ENCODE measurements around the gene CCDC136.

CCDC136 gene

DNA sequence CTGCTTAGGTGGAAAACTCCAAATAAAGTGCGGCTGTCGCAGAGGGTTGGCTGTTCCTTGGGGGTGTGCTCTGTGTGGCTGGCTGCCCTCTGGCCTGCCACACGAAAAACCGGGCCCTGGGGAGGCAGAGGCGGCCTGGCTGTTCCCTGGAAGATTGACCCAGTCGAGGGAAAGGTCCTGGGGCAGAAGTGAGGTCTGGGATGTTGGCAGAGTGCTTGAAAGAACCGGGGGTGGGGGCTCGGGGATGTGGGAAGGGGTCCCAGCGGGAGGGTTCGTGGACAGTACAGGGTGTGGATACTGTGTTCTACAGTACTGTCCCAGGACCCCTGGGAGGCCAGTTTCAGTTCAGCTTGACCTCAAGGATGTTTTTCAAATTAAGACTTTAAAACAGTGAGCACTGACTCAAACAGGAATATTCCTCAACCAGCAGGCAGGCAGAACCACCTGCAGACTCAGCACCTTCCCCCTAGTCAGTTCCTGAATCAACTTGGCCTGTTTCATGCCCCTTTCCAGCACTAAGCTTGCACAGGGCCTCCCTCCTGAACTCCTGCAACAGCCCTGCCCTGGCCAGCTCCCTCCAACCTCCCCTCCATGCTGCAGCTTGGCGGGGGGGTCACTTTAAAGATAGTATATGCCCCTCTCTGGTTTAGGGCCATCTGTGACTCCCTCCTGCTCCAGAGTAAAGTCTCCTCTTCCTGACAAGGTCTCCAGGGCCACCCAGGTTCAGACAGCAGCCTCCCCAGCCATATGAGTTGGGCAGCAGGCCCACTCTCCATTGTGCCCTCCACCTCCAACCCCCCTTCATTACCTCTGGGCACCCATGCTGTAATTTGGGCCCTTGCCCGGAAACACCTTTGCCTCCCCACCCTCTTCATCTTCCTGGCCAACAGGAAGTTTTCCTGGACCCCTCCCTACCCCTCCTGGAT lies 67.7 kb downstream of the CCDC136 start:
- no peak overlapping the region for H3K27ac ChIP-seq (ENCODE audit: low read depth, low read length)

GRCh38 chr7:128860158-128861073 lies 68.6 kb downstream of the CCDC136 start:
- peaks cover 26% of the 10 kb centered on the region for H3K36me3 ChIP-seq (ENCODE audit: control insufficient read depth, insufficient read depth, low read length)
- no peaks in the 10 kb centered on the region for H3K9me3 ChIP-seq (ENCODE audit: control insufficient read depth, insufficient read depth, low read depth, low read length)
- no peak overlapping the region for H3K4me3 ChIP-seq (ENCODE audit: low read depth, low read length)
- H3K9ac ChIP-seq (ENCODE audit: low read length): no peak overlapping the region
- no peaks in the 10 kb centered on the region for H3K27me3 ChIP-seq (ENCODE audit: control insufficient read depth, insufficient read depth, low read length)
- H3K27ac ChIP-seq (ENCODE audit: low read depth, low read length): no peak overlapping the region
- peaks cover 8% of the 10 kb centered on the region for H3K4me1 ChIP-seq (ENCODE audit: control insufficient read depth, insufficient read depth, low read length)

More for the DNA sequence above, 67.7 kb downstream of the CCDC136 start:
- Histone ChIP-seq H3K4me3 (ENCODE audit: low read depth, low read length) (no peak overlapping the region), H3K9me3 (ENCODE audit: control insufficient read depth, insufficient read depth, low read depth, low read length) (no peaks in the 10 kb centered on the region), H3K9ac (ENCODE audit: low read length) (no peak overlapping the region), H3K36me3 (ENCODE audit: control insufficient read depth, insufficient read depth, low read length) (peaks cover 29% of the 10 kb centered on the region), H3K27me3 (ENCODE audit: control insufficient read depth, insufficient read depth, low read length) (no peaks in the 10 kb centered on the region), H3K4me1 (ENCODE audit: control insufficient read depth, insufficient read depth, low read length) (peaks cover 8% of the 10 kb centered on the region)

- H3K27me3 ChIP-seq (ENCODE audit: control insufficient read depth, insufficient read depth, low read length): 0 out of 2 replicates have a peak, but pooled peaks cover 2% of the 10 kb centered on the region
- no peak overlapping the region for H3K27ac ChIP-seq (ENCODE audit: low read depth, low read length)
- peaks cover 16% of the 10 kb centered on the region for H3K36me3 ChIP-seq (ENCODE audit: control insufficient read depth, insufficient read depth, low read length)
- peak overlapping the region; percentile 83 for H3K4me3 ChIP-seq (ENCODE audit: low read depth, low read length)
- H3K4me1 ChIP-seq (ENCODE audit: control insufficient read depth, insufficient read depth, low read length): peaks cover 8% of the 10 kb centered on the region
- H3K9me3 ChIP-seq (ENCODE audit: control insufficient read depth, insufficient read depth, low read depth, low read length): no peaks in the 10 kb centered on the region
- H3K9ac ChIP-seq (ENCODE audit: low read length): peak overlapping the region; percentile 5
These were observed 70.3 kb downstream of the CCDC136 start for GRCh38 chr7:128861957-128862570.

- H3K4me3 ChIP-seq (ENCODE audit: low read depth, low read length): peak within 1 kb of the TSS; percentile 83
- peaks cover 6% of the 10 kb centered on the region for H3K27me3 ChIP-seq (ENCODE audit: control insufficient read depth, insufficient read depth, low read length)
- no peak within 1 kb of the TSS for H3K27ac ChIP-seq (ENCODE audit: low read depth, low read length)
- H3K36me3 ChIP-seq (ENCODE audit: control insufficient read depth, insufficient read depth, low read length): peaks cover 13% of the 10 kb centered on the region
- peak within 1 kb of the TSS; percentile 82 for H3K9ac ChIP-seq (ENCODE audit: low read length)
- no peaks in the 10 kb centered on the region for H3K9me3 ChIP-seq (ENCODE audit: control insufficient read depth, insufficient read depth, low read depth, low read length)
- H3K4me1 ChIP-seq (ENCODE audit: control insufficient read depth, insufficient read depth, low read length): peaks cover 10% of the 10 kb centered on the region
These were observed 71.0 kb downstream of the CCDC136 start, which contains the start of gene ATP6V1F for GRCh38 chr7:128862571-128863432. ATP6V1F (plus strand) TSS chr7:128862856; CDS start chr7:128862905, 49 bp downstream.

GRCh38 chr7:128863433-128863989 lies 71.7 kb downstream of the CCDC136 start:
- H3K27me3 ChIP-seq (ENCODE audit: control insufficient read depth, insufficient read depth, low read length): peaks cover 13% of the 10 kb centered on the region
- no peaks in the 10 kb centered on the region for H3K9me3 ChIP-seq (ENCODE audit: control insufficient read depth, insufficient read depth, low read depth, low read length)
- peaks cover 13% of the 10 kb centered on the region for H3K36me3 ChIP-seq (ENCODE audit: control insufficient read depth, insufficient read depth, low read length)
- peak overlapping the region; percentile 83 for H3K4me3 ChIP-seq (ENCODE audit: low read depth, low read length)
- H3K4me1 ChIP-seq (ENCODE audit: control insufficient read depth, insufficient read depth, low read length): peaks cover 17% of the 10 kb centered on the region
- H3K9ac ChIP-seq (ENCODE audit: low read length): peak overlapping the region; percentile 82
- H3K27ac ChIP-seq (ENCODE audit: low read depth, low read length): no peak overlapping the region

GRCh38 chr7:128865303-128865702 lies 73.5 kb downstream of the CCDC136 start:
- H3K9me3 ChIP-seq (ENCODE audit: control insufficient read depth, insufficient read depth, low read depth, low read length): no peaks in the 10 kb centered on the region
- peaks cover 13% of the 10 kb centered on the region for H3K36me3 ChIP-seq (ENCODE audit: control insufficient read depth, insufficient read depth, low read length)
- H3K4me1 ChIP-seq (ENCODE audit: control insufficient read depth, insufficient read depth, low read length): peaks cover 25% of the 10 kb centered on the region
- no peak overlapping the region for H3K9ac ChIP-seq (ENCODE audit: low read length)
- H3K27ac ChIP-seq (ENCODE audit: low read depth, low read length): no peak overlapping the region
- no peak overlapping the region for H3K4me3 ChIP-seq (ENCODE audit: low read depth, low read length)
- H3K27me3 ChIP-seq (ENCODE audit: control insufficient read depth, insufficient read depth, low read length): peaks cover 31% of the 10 kb centered on the region

DNA sequence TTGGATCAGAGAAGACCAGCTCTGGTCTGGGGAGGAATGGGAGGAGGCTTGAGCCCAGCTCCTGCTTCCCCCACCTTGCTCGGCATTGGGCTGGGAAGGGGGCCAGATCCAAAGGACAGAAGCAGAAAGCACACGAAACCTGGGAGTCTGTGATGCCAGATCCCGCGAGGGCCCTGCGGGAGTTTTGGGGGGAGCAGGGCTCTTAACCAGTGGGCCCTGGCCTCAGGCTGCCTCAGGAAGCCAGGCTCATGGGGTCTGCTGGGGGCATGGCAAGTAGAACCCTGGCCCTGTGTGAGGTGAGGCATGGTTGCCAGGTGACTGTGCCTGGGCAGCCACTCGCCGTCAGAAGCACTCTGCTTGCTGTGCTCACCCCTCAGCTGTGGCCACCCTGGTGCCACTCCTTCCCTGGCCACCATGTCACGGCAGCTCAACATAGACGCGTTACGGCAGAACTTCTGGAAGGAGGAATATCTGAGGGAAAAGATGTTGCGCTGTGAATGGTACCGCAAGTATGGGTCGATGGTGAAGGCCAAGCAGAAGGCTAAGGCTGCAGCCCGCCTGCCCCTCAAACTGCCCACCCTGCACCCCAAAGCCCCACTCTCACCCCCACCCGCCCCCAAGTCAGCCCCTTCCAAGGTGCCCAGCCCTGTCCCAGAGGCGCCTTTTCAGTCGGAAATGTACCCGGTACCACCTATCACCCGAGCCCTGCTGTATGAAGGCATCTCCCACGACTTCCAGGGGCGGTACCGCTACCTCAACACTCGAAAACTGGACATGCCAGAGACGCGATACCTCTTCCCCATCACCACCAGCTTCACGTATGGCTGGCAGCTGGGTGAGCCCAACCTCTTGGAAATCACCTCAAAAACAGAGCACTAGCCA lies 74.5 kb downstream of the CCDC136 start:
- Histone ChIP-seq H3K4me1 (ENCODE audit: control insufficient read depth, insufficient read depth, low read length) (peaks cover 27% of the 10 kb centered on the region), H3K36me3 (ENCODE audit: control insufficient read depth, insufficient read depth, low read length) (peaks cover 13% of the 10 kb centered on the region), H3K9ac (ENCODE audit: low read length) (no peak overlapping the region), H3K9me3 (ENCODE audit: control insufficient read depth, insufficient read depth, low read depth, low read length) (no peaks in the 10 kb centered on the region), H3K27ac (ENCODE audit: low read depth, low read length) (no peak overlapping the region), H3K27me3 (ENCODE audit: control insufficient read depth, insufficient read depth, low read length) (peaks cover 41% of the 10 kb centered on the region), H3K4me3 (ENCODE audit: low read depth, low read length) (no peak overlapping the region)

GRCh38 chr7:128867241-128867640 lies 75.5 kb downstream of the CCDC136 start:
- no peak overlapping the region for H3K4me3 ChIP-seq (ENCODE audit: low read depth, low read length)
- H3K27ac ChIP-seq (ENCODE audit: low read depth, low read length): no peak overlapping the region
- peaks cover 13% of the 10 kb centered on the region for H3K36me3 ChIP-seq (ENCODE audit: control insufficient read depth, insufficient read depth, low read length)
- peaks cover 24% of the 10 kb centered on the region for H3K4me1 ChIP-seq (ENCODE audit: control insufficient read depth, insufficient read depth, low read length)
- peaks cover 45% of the 10 kb centered on the region for H3K27me3 ChIP-seq (ENCODE audit: control insufficient read depth, insufficient read depth, low read length)
- no peak overlapping the region for H3K9ac ChIP-seq (ENCODE audit: low read length)
- H3K9me3 ChIP-seq (ENCODE audit: control insufficient read depth, insufficient read depth, low read depth, low read length): no peaks in the 10 kb centered on the region

- no peaks in the 10 kb centered on the region for H3K9me3 ChIP-seq (ENCODE audit: control insufficient read depth, insufficient read depth, low read depth, low read length)
- H3K27me3 ChIP-seq (ENCODE audit: control insufficient read depth, insufficient read depth, low read length): peaks cover 45% of the 10 kb centered on the region
- peak overlapping the region; percentile 82 for H3K4me3 ChIP-seq (ENCODE audit: low read depth, low read length)
- no peak overlapping the region for H3K9ac ChIP-seq (ENCODE audit: low read length)
- H3K4me1 ChIP-seq (ENCODE audit: control insufficient read depth, insufficient read depth, low read length): peaks cover 23% of the 10 kb centered on the region
- H3K36me3 ChIP-seq (ENCODE audit: control insufficient read depth, insufficient read depth, low read length): peaks cover 13% of the 10 kb centered on the region
- H3K27ac ChIP-seq (ENCODE audit: low read depth, low read length): no peak overlapping the region
These were observed 76.3 kb downstream of the CCDC136 start for GRCh38 chr7:128867842-128868623.

Measured in HUES6 (cell line).